Measurements from ENCODE around the gene MRPL42.
"Not testable (repeated sequence)": the region's sequence is repeated elsewhere in the genome, so short reads cannot be mapped to it uniquely, and the experiment has no call there.

Gene MRPL42

DNA sequence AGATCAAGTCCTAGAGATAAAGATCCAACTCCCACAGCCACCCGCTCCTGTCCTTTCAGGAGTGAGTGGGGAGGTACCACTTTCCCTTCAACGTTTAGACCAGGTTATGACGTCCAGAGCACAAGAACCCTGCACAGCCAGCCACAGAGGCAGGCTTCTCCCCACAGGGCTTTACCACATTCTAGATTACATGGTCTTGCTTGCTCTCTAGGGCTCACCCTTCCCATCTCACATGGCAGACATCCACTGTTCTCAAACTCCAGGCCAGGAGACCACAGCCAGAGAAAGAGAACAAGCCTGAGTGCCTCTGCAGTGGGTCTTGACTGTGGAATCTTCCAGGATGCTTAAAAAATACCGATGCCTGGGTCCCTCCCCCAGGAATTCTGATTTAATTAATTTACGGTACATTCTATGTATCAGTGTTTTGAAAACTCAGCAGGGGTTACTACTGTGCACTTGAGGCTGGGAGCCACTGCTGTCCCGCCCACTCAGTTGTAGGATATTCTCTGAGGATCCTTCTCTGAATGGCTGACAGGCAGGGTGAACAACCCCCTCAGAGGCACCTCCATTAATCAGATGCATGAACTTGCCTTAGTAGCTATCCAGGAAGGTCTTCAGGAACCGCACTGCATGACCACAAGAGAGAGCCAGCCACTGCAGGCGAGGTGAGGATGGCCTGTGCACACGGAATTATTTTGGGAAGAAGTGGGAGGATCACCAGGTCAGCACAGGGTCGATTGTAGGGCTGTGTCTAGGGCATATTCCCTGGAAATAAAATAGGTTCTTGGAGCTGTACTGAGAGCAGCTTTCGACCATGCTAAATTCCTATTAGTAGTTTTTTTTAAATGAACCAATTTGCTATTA lies 83.7 kb downstream of the MRPL42 start:
- DNase-seq = no peak

DNA sequence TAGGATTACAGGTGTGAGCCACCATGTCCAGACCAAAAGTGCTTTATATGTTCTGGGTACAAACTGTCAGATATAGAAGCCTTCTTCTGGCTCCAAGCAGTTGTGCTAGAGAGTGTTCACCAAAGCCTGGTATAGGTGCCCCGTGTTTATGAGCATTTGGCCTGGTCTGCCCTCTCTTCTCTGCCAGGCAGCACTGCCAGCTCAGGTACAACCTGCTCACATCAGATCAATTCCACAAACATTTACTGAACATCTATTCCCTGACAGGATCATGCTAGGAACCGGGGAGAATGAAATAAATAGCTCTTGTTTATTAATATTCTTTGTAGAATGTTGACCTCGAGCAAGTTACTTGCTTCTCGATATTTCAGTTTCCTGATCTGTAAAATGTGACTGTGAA lies 85.1 kb downstream of the MRPL42 start:
- DNase-seq = no peak

DNA sequence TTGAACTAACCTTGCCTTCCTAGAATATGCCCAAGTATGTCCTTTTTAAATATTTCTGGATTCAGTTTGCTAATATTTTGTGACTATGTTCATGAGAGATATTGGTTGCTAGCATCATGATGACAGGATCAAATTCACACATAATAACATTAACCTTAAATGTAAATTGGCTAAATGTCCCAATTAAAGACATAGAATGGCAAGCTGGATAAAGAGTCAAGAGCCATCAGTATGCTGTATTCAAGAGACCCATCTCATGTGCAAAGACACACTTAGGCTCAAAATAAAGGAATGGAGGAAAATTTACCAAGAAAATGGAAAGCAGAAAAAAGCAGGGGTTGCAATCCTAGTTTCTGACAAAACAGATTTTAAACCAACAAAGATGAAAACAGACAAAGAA lies 90.6 kb downstream of the MRPL42 start:
- DNase-seq = not testable (repeated sequence)

DNA sequence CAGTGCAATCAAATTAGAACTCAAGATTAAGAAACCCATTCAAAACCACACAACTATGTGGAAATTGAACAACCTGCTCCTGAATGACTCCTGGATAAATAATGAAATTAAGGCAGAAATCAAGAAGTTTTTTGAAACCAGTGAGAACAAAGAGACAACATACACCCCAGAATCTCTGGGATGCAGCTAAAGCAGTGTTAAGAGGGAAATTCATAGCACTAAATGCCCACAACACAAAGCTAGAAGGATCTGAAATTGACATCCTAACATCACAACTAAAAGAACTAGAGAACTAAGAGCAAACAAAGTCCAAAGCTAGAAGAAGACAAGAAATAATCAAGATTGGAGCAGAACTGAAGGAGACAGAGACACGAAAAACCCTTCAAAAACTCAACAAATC lies 91.4 kb downstream of the MRPL42 start:
- DNase-seq = not testable (repeated sequence)

DNA sequence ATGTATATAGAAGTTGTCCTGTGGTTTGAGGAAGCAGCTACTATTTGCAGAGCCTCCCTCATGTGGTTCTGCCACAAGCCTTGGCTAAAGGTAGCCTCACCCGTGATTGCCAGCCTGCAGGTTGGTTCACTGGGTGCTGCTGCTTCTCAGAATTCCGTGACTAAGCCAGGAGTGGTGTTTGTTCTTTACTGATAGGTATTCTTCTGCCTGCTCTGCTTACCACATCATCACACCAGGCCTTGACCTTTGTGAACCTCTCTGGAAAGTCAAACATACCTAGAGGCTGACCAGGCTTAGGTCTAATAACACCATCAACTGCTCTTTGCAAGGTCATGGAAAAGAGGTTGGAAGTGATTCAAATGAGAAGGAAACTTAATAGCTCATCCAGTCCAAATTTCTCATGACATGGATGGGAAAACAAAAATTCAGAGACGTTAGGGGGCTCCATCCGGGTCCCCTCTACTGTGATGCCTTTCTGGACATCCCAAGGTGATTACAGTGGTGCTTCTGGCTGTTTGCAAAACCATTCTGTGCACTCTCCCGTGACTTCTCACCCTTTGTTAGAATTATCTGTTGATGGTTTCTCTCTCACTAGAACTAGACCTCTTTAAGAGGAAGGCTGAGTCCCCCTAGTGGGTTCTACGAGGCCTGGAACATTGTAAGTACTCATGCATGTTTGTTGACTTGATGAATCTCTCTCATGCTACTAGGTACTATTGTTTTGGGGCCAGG lies 96.7 kb downstream of the MRPL42 start:
- no peak for DNase-seq

DNA sequence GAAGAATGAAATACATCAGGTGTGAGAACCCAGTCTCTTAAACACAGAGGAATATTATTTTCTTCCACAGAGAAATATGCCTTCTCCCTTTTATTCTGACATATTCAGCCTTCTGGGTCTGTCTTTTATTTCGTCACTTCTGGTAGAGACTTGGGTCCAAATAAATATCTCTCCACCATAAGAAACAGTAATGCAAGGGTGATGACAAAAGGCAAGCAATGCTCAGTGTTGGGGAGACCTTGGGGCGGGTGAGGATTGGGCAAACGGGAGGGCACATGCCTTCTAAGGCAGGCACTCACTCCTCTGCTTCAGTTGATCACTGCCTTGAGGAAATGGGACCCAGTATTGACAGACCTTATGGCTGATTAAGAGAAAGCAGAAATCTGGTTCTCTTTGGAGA lies 98.4 kb downstream of the MRPL42 start:
- no peak for DNase-seq

All from activated CD4-positive, alpha-beta T cell treated with anti-CD3 and anti-CD28 coated beads, Interleukin-2, amount 50 U/mL, for 1 hour (primary cell).